SK-N-SH (cell line): ENCODE measurements around the gene PDE6D. TPM values are rescaled to one million over a fixed set of nuclear protein-coding genes. Genes with fewer than 3 reads are reported as not detected.

Experiments
- CTCF ChIA-PET: fragments of 300-600, 350-600 bp; formaldehyde crosslinking; extraction: SDS; loops from one replicate; lab custom pipeline; 2021; lab: Yijun Ruan, JAX
- POLR2A ChIA-PET: fragments of 350-600 bp; sonication (Branson Sonifier 250); formaldehyde crosslinking; extraction: SDS; loops from one replicate; lab custom pipeline; 2020; ENCODE audit warnings: antibody characterized with exemption, inconsistent platforms; lab: Yijun Ruan, JAX
- DNase-seq: peaks from one replicate; pipeline ENCODE4 v3.0.0; 2012
- H2AFZ ChIP-seq: fragments of 200-600 bp; sonication (generic); 2 replicates; pipeline ENCODE4 v1.8.1; 2016; ENCODE audit warnings: antibody characterized with exemption, mild to moderate bottlenecking, low read depth
- H3F3A ChIP-seq: fragments of 200-600 bp; sonication (generic); replicated peaks from 2 replicates; pipeline ENCODE3; 2016; ENCODE audit warnings: antibody characterized with exemption, mild to moderate bottlenecking; ENCODE audit not compliant: insufficient read depth
- H3K27ac ChIP-seq, 2 experiments: fragments of 200-500 bp in 1 of 2; fragments of 200-600 bp in 1 of 2; sonication (Bioruptor generic) in 1 of 2; sonication (generic), shearing (Covaris generic) in 1 of 2; 2 replicates each; pipeline versions ENCODE4 v1.5.1 to v1.6.1; 2014 to 2016; ENCODE audit warnings: low read depth in 2 of 2, inconsistent platforms in 1 of 2, low read length in 1 of 2, mild to moderate bottlenecking in 1 of 2, mixed read lengths in 1 of 2
- H3K27me3 ChIP-seq: fragments of 200-600 bp; sonication (generic), shearing (Covaris generic); 2 replicates; pipeline ENCODE4 v1.6.1; 2016; ENCODE audit warnings: mixed run types; ENCODE audit not compliant: insufficient read depth
- H3K36me3 ChIP-seq, 2 experiments: fragments of 200-500 bp in 1 of 2; fragments of 200-600 bp in 1 of 2; sonication (Bioruptor generic) in 1 of 2; sonication (generic) in 1 of 2; replicated peaks in 1 of 2; 2 replicates each; pipeline versions ENCODE3 to v1.5.1; 2014 to 2016; ENCODE audit warnings: low read length in 1 of 2, mild to moderate bottlenecking in 1 of 2; ENCODE audit not compliant: insufficient read depth in 2 of 2, control insufficient read depth in 1 of 2
- H3K4me1 ChIP-seq, 2 experiments: fragments of 200-500 bp in 1 of 2; fragments of 200-600 bp in 1 of 2; sonication (Bioruptor generic) in 1 of 2; sonication (generic), shearing (Covaris generic) in 1 of 2; 2 replicates each; pipeline versions ENCODE4 v1.5.1 to v1.6.1; 2014 to 2016; ENCODE audit warnings: low read depth in 1 of 2, low read length in 1 of 2, mixed run types in 1 of 2; ENCODE audit not compliant: insufficient read depth in 2 of 2, control insufficient read depth in 1 of 2
- H3K4me2 ChIP-seq: fragments of 200-600 bp; sonication (generic), shearing (Covaris generic); 2 replicates; pipeline ENCODE4 v1.6.1; 2017; ENCODE audit warnings: mixed run types
- H3K4me3 ChIP-seq, 2 experiments: fragments of 200-500 bp in 1 of 2; fragments of 200-600 bp in 1 of 2; sonication (Bioruptor generic) in 1 of 2; sonication (generic), shearing (Covaris generic) in 1 of 2; 2 replicates each; pipeline versions ENCODE4 v1.5.1 to v1.8.1; 2014 to 2016; ENCODE audit warnings: low read depth in 2 of 2, inconsistent platforms in 1 of 2, low read length in 1 of 2, mild to moderate bottlenecking in 1 of 2, mixed read lengths in 1 of 2, moderate library complexity in 1 of 2
- H3K79me2 ChIP-seq: fragments of 200-600 bp; sonication (generic); 2 replicates; pipeline ENCODE4 v1.8.1; 2017; ENCODE audit warnings: mild to moderate bottlenecking; ENCODE audit not compliant: insufficient read depth
- H3K9ac ChIP-seq: fragments of 200-600 bp; sonication (generic); 2 replicates; pipeline ENCODE4 v1.6.1; 2017; ENCODE audit warnings: mixed run types
- H3K9me2 ChIP-seq: fragments of 200-600 bp; sonication (generic); 2 replicates; pipeline ENCODE4 v1.6.1; 2017; ENCODE audit warnings: mixed run types
- H3K9me3 ChIP-seq: fragments of 200-600 bp; sonication (generic); 2 replicates; pipeline ENCODE4 v1.6.1; 2017; ENCODE audit warnings: mixed run types, mild to moderate bottlenecking, moderate library complexity
- H4K20me1 ChIP-seq: fragments of 200-600 bp; sonication (generic); 2 replicates; pipeline ENCODE4 v1.6.1; 2017; ENCODE audit warnings: mild to moderate bottlenecking, mixed run types; ENCODE audit not compliant: insufficient read depth
- CHD2 ChIP-seq: fragments of 150-350 bp; IDR thresholded peaks from 2 replicates; pipeline ENCODE4 v1.6.1; 2018; ENCODE audit warnings: low read length; ENCODE audit not compliant: partially characterized antibody
- FOSL2 ChIP-seq: IDR thresholded peaks from 2 replicates; pipeline ENCODE4 v1.4.0; 2012; ENCODE audit warnings: low read depth, mild to moderate bottlenecking, moderate library complexity, borderline replicate concordance
- GATA2 ChIP-seq: sonication (generic); formaldehyde crosslinking; IDR thresholded peaks from 2 replicates; pipeline ENCODE4 v1.5.0; 2020; ENCODE audit warnings: mild to moderate bottlenecking, missing genetic modification reagents
- JUND ChIP-seq: IDR thresholded peaks from 2 replicates; pipeline ENCODE4 v1.4.0; 2012
- POLR2AphosphoS5 ChIP-seq: IDR thresholded peaks from 2 replicates; pipeline ENCODE4 v1.6.1; 2012; ENCODE audit warnings: low read depth, low read length
- RFX5 ChIP-seq: IDR thresholded peaks from 2 replicates; pipeline ENCODE4 v1.6.1; 2012; ENCODE audit warnings: mild to moderate bottlenecking, improper control_type of control experiment, low read length
- RXRA ChIP-seq: IDR thresholded peaks from 2 replicates; pipeline ENCODE4 v1.4.0; 2012; ENCODE audit warnings: low read depth, mild to moderate bottlenecking, borderline replicate concordance
- SMC3 ChIP-seq: IDR thresholded peaks from 2 replicates; pipeline ENCODE4 v1.6.1; 2012; ENCODE audit warnings: low read depth, low read length, improper control_type of control experiment
- TAF1 ChIP-seq: IDR thresholded peaks from 2 replicates; pipeline ENCODE4 v1.6.1; 2012; ENCODE audit warnings: low read depth, mild to moderate bottlenecking, low read length, moderate library complexity, borderline replicate concordance
- WGBS: methylation state at CpG from one replicate; pipeline ENCODE4 v1.1.6; 2017; ENCODE audit warnings: low lambda C conversion rate; 5-methylcytosine and 5-hydroxymethylcytosine counted together
- polyA plus RNA-seq, 3 experiments: library from polyadenylated mRNA; depleted of rRNA; stranded (reverse); fragments of >200 nt; gene quantifications; 2 replicates each; pipeline ENCODE4 v1.2.3, GENCODE V29; 2012
- TF ChIP-seq, protein P1 (sequence below): IDR thresholded peaks from 2 replicates; pipeline ENCODE4 v1.4.0; 2012; ENCODE audit warnings: low read depth
- TF ChIP-seq, protein P2 (sequence below): IDR thresholded peaks from 2 replicates; pipeline ENCODE4 v1.4.0; 2012; ENCODE audit warnings: low read depth, borderline replicate concordance
- TF ChIP-seq, protein P3 (sequence below): fragments of 200-600 bp; sonication (generic); IDR thresholded peaks from 2 replicates; pipeline ENCODE4 v1.6.1; 2017; ENCODE audit warnings: antibody characterized with exemption, mild to moderate bottlenecking, moderate library complexity
- TF ChIP-seq, protein P4 (sequence below): IDR thresholded peaks from 2 replicates; pipeline ENCODE4; 2012

The PDE6D gene
- polyA plus RNA-seq, 1 of the 3 experiments (the other 2 are of a cell fraction): 33.9 TPM

DNA sequence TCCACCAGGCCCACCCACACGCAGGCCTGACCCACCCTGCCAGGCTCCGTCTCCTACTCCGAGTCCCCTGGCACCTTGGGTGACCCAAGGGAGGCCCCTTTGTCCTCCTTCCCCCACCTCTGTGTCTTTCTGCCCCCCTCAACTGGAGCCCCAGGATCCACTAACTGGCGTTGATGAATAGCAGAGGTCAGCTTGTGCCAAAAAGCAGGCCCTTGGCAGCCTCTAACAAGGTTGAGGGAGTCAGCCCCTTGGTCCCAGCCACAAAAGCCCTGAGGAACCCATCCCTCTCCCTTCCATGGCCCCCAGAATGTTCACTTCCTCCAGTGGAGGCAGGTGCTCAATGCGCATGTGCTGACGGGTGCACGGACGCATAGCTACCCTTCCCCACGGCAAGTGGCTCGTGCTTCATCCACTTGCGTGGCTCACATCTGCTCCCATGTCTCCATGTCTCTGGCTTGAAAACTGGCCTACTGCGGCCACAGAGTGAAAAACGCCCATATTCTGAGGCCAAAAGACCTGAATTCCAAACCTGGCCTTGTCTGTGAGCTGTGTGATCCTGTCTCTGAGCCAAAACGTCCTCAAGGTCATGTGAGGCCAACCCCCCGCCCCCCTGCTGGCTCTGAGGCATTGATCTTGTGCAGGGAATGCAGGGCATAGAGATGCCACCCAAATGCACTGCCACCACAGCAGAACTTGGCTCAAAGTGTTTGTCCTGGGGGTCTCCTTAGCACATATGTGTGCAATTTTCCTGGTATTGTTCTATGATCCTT lies 91.8 kb downstream of the PDE6D start (continued):
- TF ChIP-seq RFX5 (no peak), GATA2 (CRISPR knock-in tag) (no peak), POLR2AphosphoS5 (no peak), JUND (no peak), SMC3 (no peak)
- TF ChIP-seq, protein P1, sequence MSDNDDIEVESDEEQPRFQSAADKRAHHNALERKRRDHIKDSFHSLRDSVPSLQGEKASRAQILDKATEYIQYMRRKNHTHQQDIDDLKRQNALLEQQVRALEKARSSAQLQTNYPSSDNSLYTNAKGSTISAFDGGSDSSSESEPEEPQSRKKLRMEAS: no peak

DNA sequence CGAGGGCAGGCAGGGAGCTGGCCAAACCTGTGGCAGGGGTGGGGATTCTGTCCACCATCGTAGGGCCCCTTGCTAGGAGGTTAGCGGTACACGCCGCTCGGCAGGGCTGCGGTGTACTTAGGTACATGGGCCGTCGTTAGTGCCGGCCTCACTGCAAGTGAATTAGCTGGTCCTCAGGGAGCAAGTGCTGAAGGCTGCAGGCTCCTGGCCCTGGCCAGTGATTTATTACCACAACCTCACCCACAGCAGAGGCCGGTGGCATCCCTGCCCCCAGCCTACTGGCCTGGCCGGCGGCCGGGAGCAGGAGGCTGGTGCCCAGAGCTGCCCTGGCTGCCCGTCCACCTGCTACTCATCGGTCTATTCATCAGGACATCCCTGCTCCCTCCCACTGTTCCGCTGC lies 92.4 kb downstream of the PDE6D start:
- no peaks in the 10 kb centered on the region for H4K20me1 ChIP-seq
- H3K4me3 ChIP-seq: no peak overlapping the region
- no peaks in the 10 kb centered on the region for H3F3A ChIP-seq
- H3K79me2 ChIP-seq: no peaks in the 10 kb centered on the region
- H3K36me3 ChIP-seq: no peaks in the 10 kb centered on the region
- no peak for DNase-seq
- 75% methylated on average over 4 of the region's 17 CpGs for whole genome bisulfite sequencing
- no peak overlapping the region for H3K4me2 ChIP-seq
- H2AFZ ChIP-seq: no peak overlapping the region
- no peak for TF ChIP-seq FOSL2
- TF ChIP-seq, protein P2, sequence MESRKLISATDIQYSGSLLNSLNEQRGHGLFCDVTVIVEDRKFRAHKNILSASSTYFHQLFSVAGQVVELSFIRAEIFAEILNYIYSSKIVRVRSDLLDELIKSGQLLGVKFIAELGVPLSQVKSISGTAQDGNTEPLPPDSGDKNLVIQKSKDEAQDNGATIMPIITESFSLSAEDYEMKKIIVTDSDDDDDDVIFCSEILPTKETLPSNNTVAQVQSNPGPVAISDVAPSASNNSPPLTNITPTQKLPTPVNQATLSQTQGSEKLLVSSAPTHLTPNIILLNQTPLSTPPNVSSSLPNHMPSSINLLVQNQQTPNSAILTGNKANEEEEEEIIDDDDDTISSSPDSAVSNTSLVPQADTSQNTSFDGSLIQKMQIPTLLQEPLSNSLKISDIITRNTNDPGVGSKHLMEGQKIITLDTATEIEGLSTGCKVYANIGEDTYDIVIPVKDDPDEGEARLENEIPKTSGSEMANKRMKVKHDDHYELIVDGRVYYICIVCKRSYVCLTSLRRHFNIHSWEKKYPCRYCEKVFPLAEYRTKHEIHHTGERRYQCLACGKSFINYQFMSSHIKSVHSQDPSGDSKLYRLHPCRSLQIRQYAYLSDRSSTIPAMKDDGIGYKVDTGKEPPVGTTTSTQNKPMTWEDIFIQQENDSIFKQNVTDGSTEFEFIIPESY: no peak
- H3K9ac ChIP-seq: no peak overlapping the region
- H3K27me3 ChIP-seq: no peaks in the 10 kb centered on the region
- H3K4me1 ChIP-seq: peaks cover 0 to 7% of the 10 kb centered on the region in 2 experiments; a peak in 1 of 4 replicates
- no peaks in the 10 kb centered on the region for H3K9me2 ChIP-seq
- ChIA-PET POLR2A (interaction anchor here (0.7 to 1.5 kb wide), 3 partner anchors 14 to 25 kb away, joined by 3 to 8 read pairs (median 4); no protein-coding TSS in a partner anchor), CTCF (interaction anchor here (1.2 to 34.6 kb wide), 3 partner anchors 3 to 40 kb away, joined by 5 to 1218 read pairs (median 1218); partner anchors contain the start of gene PTMA)
- no peak overlapping the region for H3K27ac ChIP-seq
- H3K9me3 ChIP-seq: no peaks in the 10 kb centered on the region

DNA sequence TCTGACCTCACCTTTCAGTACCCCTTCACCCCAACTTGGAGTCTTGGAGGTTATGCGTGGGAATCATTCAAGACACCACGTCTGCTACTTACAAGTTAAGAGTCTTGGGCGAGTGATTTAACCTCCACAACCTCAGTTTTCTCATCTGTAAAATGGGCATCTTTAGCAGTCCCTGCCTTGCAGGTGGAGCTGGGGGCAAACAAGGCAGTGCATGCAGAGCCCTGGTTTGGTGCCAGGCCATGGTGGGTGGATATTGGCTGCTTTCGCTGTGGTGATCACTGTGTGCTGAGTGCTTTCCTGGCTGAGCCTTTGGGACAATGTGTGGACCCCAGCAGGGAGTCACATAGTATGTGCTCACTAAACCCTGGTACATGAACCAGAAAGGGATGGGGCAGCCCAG lies 93.1 kb downstream of the PDE6D start:
- Histone ChIP-seq H3F3A (no peaks in the 10 kb centered on the region), H3K27me3 (no peaks in the 10 kb centered on the region), H3K79me2 (no peaks in the 10 kb centered on the region), H3K4me2 (no peak overlapping the region), H3K4me1 (peaks cover 0 to 10% of the 10 kb centered on the region in 2 experiments; a peak in 1 of 4 replicates), H3K9me3 (no peaks in the 10 kb centered on the region), H3K27ac (no peak overlapping the region), H3K36me3 (no peaks in the 10 kb centered on the region), H4K20me1 (no peaks in the 10 kb centered on the region), H2AFZ (no peak overlapping the region), H3K9ac (no peak overlapping the region), H3K9me2 (no peaks in the 10 kb centered on the region), H3K4me3 (no peak overlapping the region)
- POLR2A ChIA-PET: interaction anchor here (1.7 kb wide), 1 partner anchor 20 kb away, joined by 11 read pairs; the partner anchor contains the start of gene PTMA
- 95% methylated on average over 3 of the region's 4 CpGs for WGBS
- DNase-seq: no peak
- TF ChIP-seq RXRA: no peak
- TF ChIP-seq RFX5: no peak
- TF ChIP-seq, protein P3, sequence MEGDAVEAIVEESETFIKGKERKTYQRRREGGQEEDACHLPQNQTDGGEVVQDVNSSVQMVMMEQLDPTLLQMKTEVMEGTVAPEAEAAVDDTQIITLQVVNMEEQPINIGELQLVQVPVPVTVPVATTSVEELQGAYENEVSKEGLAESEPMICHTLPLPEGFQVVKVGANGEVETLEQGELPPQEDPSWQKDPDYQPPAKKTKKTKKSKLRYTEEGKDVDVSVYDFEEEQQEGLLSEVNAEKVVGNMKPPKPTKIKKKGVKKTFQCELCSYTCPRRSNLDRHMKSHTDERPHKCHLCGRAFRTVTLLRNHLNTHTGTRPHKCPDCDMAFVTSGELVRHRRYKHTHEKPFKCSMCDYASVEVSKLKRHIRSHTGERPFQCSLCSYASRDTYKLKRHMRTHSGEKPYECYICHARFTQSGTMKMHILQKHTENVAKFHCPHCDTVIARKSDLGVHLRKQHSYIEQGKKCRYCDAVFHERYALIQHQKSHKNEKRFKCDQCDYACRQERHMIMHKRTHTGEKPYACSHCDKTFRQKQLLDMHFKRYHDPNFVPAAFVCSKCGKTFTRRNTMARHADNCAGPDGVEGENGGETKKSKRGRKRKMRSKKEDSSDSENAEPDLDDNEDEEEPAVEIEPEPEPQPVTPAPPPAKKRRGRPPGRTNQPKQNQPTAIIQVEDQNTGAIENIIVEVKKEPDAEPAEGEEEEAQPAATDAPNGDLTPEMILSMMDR: no peak
- TF ChIP-seq CHD2: no peak
- TF ChIP-seq TAF1: no peak
- TF ChIP-seq, protein P4, sequence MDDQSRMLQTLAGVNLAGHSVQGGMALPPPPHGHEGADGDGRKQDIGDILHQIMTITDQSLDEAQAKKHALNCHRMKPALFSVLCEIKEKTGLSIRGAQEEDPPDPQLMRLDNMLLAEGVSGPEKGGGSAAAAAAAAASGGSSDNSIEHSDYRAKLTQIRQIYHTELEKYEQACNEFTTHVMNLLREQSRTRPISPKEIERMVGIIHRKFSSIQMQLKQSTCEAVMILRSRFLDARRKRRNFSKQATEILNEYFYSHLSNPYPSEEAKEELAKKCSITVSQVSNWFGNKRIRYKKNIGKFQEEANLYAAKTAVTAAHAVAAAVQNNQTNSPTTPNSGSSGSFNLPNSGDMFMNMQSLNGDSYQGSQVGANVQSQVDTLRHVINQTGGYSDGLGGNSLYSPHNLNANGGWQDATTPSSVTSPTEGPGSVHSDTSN: no peak
- CTCF ChIA-PET: interaction anchor here (0.7 to 29.4 kb wide), 4 partner anchors 11 to 487 kb away, joined by 3 to 1218 read pairs (median 8); partner anchors contain the start of gene PTMA
